GM12878 (cell line): Measurements from ENCODE around the gene SLX9.

Experiments used
- ESRRA ChIP-seq: IDR thresholded peaks from 2 replicates; pipeline ENCODE4 v1.6.1; 2012; ENCODE audit warnings: mild to moderate bottlenecking, low read length, improper control_type of control experiment
- EZH2 ChIP-seq: IDR thresholded peaks from 2 replicates; pipeline ENCODE4 v1.6.1; 2012; ENCODE audit warnings: low read depth, mild to moderate bottlenecking, control low read depth, inconsistent platforms, low read length, borderline replicate concordance; ENCODE audit not compliant: control insufficient read depth
- RELA ChIP-seq: fragments of 450-650 bp; IDR thresholded peaks from 2 replicates; pipeline ENCODE4 v1.8.0; 2014; ENCODE audit warnings: borderline replicate concordance; ENCODE audit not compliant: partially characterized antibody
- WRNIP1 ChIP-seq: IDR thresholded peaks from 2 replicates; pipeline ENCODE4 v1.6.1; 2011; ENCODE audit warnings: low read depth, low read length, improper control_type of control experiment, borderline replicate concordance
- ZBTB33 ChIP-seq: fragments of 450-650 bp; IDR thresholded peaks from 2 replicates; pipeline ENCODE4 v1.6.1; 2017; ENCODE audit warnings: mild to moderate bottlenecking
- TF ChIP-seq, protein P1 (sequence below): IDR thresholded peaks from 2 replicates; pipeline ENCODE4 v1.6.1; 2011; ENCODE audit warnings: low read depth, mild to moderate bottlenecking, low read length, moderate library complexity, borderline replicate concordance; ENCODE audit errors: extremely low read depth

- TF ChIP-seq RELA: no peak
- TF ChIP-seq ZBTB33: no peak
- TF ChIP-seq EZH2: no peak
- no peak for TF ChIP-seq ESRRA
- TF ChIP-seq WRNIP1: no peak
- TF ChIP-seq, protein P1, sequence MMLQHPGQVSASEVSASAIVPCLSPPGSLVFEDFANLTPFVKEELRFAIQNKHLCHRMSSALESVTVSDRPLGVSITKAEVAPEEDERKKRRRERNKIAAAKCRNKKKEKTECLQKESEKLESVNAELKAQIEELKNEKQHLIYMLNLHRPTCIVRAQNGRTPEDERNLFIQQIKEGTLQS: no peak
Measured at GRCh38 chr21:44955798-44956175, 16.0 kb downstream of the SLX9 start.
